BLaER1 treated with 17β-estradiol and CSF1 and Interleukin-3, amounts not matched to agents 10 nM and 100 nM (cell line): ENCODE measurements around the gene DUSP23.

Experiments
- H3K27ac ChIP-seq, 11 experiments: shearing (Covaris generic); formaldehyde crosslinking; 2 replicates each; pipeline ENCODE4 v1.8.1; 2022
- H3K27me3 ChIP-seq, 11 experiments: shearing (Covaris generic); formaldehyde crosslinking; 2 replicates each; pipeline ENCODE4 v1.8.1; 2022
- H3K36me3 ChIP-seq, 11 experiments: shearing (Covaris generic); formaldehyde crosslinking; 2 replicates each; pipeline ENCODE4 v1.8.1; 2022
- H3K4me1 ChIP-seq, 10 experiments: shearing (Covaris generic); formaldehyde crosslinking; 2 replicates each; pipeline ENCODE4 v1.8.1; 2022
- H3K4me2 ChIP-seq, 11 experiments: shearing (Covaris generic); formaldehyde crosslinking; 2 replicates each; pipeline ENCODE4 v1.8.1; 2022
- H3K4me3 ChIP-seq, 10 experiments: shearing (Covaris generic); formaldehyde crosslinking; 2 replicates each; pipeline ENCODE4 v1.8.1; 2022
- H3K9ac ChIP-seq, 11 experiments: shearing (Covaris generic); formaldehyde crosslinking; 2 replicates each; pipeline ENCODE4 v1.8.1; 2022
- H3K9me3 ChIP-seq, 11 experiments: shearing (Covaris generic); formaldehyde crosslinking; replicated peaks in 1 of 11; 2 replicates each; pipeline ENCODE4 v1.8.1; 2022
- H4K20me1 ChIP-seq, 11 experiments: shearing (Covaris generic); formaldehyde crosslinking; 2 replicates each; pipeline ENCODE4 v1.8.1; 2022
- Cebpa-rat ChIP-seq, 11 experiments: shearing (Covaris generic); IDR thresholded peaks; 2 replicates each; pipeline ENCODE4 v1.8.1; 2022

The DUSP23 gene

DNA sequence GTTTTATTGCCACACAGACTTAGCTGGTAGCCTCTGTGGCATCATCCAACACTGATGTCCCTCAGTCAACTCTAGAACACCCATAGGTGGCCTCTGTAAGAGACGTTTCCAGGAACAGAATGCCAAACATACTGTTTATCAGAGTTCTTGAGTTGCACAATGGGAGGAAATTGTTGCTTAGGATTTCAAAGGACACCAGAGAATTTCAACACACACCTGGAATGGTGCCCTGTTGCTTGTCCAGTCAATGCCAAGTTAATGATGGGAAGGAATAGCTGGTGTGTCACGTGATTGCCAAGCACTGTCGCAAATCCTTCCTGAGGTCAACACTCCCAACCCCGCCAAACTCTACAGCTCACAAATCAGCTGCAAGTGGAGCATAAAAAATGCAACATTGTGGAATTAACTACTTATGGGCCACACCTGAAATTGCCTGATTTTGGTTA, 28.6 kb upstream of the DUSP23 start:
- H3K9me3 ChIP-seq, result no peaks in the 10 kb centered on the region
- no peak overlapping the region for H3K4me3 ChIP-seq
- H3K27ac ChIP-seq, result no peak overlapping the region
- peaks cover 0 to 20% (median 7%) of the 10 kb centered on the region in 10 experiments; a peak in 9 of 20 replicates for H3K4me1 ChIP-seq
- H3K4me2 ChIP-seq, result no peak overlapping the region
- no peak for TF ChIP-seq Cebpa-rat (IDR thresholded peaks at IDR 0.05)
- no peak overlapping the region for H3K9ac ChIP-seq
- H4K20me1 ChIP-seq, result no peaks in the 10 kb centered on the region
- no peaks in the 10 kb centered on the region for H3K27me3 ChIP-seq
- H3K36me3 ChIP-seq, result no peaks in the 10 kb centered on the region

DNA sequence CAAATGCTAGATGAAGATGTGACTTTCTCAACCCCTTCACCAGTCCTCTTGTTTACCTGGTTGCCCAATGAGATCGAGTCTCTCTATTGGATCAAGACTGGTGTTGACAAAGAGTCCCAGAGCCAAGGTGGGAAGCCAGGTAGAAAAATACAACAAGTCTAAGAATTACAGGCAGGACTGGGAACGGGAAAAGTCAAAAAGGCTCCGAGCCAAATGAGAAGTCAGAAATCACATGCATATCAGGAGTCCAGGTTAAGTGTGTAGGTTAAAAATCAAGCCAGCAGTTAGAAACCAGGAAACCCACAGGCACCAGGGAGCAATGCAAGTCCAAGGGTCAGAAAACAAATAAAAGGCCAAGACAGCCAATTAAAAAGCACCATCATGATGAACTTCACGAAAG, 27.4 kb upstream of the DUSP23 start:
- Histone ChIP-seq H3K4me3 (no peak overlapping the region), H3K9me3 (no peaks in the 10 kb centered on the region), H3K27ac (no peak overlapping the region), H3K4me1 (peaks cover 0 to 20% (median 7%) of the 10 kb centered on the region in 10 experiments; a peak in 9 of 20 replicates), H3K9ac (no peak overlapping the region), H3K4me2 (no peak overlapping the region), H3K27me3 (no peaks in the 10 kb centered on the region), H3K36me3 (no peaks in the 10 kb centered on the region), H4K20me1 (no peaks in the 10 kb centered on the region)
- TF ChIP-seq Cebpa-rat (IDR thresholded peaks at IDR 0.05), result no peak

DNA sequence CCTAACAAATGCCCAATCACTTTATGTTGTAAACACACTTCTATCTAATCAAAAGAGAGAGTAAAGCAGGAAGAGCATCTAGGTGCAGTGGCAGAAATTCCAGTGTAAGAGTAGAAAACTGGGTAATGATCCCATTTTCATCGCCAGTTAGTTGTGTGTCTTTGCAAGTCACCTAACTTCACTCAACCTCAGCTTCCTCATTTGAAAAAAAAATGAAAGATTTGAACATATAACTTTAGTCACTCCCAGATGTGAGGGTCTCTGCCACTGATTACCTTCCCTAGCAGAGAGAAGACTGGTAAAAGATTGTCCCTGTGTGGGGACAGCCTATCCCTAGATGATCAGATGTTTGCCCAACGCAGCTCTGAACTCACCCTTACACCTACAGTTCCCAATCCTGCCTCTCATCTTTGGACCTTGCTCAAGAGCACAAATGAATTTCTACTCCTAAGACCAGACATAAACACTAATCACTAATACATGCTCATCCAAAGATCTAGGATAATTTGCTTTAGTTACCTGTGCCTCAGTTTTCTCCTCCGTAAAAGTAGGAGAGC, 25.2 kb upstream of the DUSP23 start:
- Histone ChIP-seq H3K9me3 (no peaks in the 10 kb centered on the region), H3K36me3 (no peaks in the 10 kb centered on the region), H3K4me2 (peak overlapping the region in 2 of 11 experiments; percentile 51 to 66; a peak in 2 of 22 replicates), H3K27me3 (no peaks in the 10 kb centered on the region), H4K20me1 (no peaks in the 10 kb centered on the region), H3K27ac (no peak overlapping the region; a peak in 1 of 22 replicates), H3K4me1 (peaks cover 0 to 20% (median 7%) of the 10 kb centered on the region in 10 experiments; a peak in 9 of 20 replicates), H3K9ac (no peak overlapping the region), H3K4me3 (no peak overlapping the region)
- no peak for TF ChIP-seq Cebpa-rat (IDR thresholded peaks at IDR 0.05)

DNA sequence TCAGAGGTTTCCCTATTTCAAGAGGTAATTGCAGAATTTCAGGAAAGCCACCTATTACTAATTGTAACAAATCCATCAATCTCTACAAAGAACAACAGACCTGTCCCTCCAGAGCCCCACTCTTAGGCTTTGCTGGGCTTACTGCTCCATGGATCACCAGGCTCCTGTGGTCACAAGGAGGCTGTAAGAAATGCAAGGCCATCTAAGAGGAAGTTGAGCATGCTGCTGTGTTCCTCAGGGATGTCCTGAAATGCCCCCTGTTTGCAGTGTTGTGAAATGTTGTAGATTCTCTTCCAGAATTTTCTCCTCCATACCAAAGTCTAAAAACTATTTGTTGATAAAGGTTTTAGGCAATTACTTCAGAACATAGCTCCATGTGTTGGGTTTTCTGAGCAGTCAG, 24.4 kb upstream of the DUSP23 start:
- H3K36me3 ChIP-seq, result no peaks in the 10 kb centered on the region
- 0 out of 22 replicates have a peak, but pooled peaks of 1 of the 11 experiments have one; percentile 11 for TF ChIP-seq Cebpa-rat (IDR thresholded peaks at IDR 0.05)
- H3K4me3 ChIP-seq, result no peak overlapping the region
- H3K27me3 ChIP-seq, result no peaks in the 10 kb centered on the region
- H3K4me2 ChIP-seq, result peak overlapping the region in 7 of 11 experiments; percentile 6 to 66 (median 21); a peak in 9 of 22 replicates
- peaks cover 0 to 20% (median 7%) of the 10 kb centered on the region in 10 experiments; a peak in 9 of 20 replicates for H3K4me1 ChIP-seq
- no peaks in the 10 kb centered on the region for H3K9me3 ChIP-seq
- H3K27ac ChIP-seq, result peak overlapping the region in 2 of 11 experiments; percentile 38 to 46; a peak in 2 of 22 replicates
- H3K9ac ChIP-seq, result no peak overlapping the region
- no peaks in the 10 kb centered on the region for H4K20me1 ChIP-seq

DNA sequence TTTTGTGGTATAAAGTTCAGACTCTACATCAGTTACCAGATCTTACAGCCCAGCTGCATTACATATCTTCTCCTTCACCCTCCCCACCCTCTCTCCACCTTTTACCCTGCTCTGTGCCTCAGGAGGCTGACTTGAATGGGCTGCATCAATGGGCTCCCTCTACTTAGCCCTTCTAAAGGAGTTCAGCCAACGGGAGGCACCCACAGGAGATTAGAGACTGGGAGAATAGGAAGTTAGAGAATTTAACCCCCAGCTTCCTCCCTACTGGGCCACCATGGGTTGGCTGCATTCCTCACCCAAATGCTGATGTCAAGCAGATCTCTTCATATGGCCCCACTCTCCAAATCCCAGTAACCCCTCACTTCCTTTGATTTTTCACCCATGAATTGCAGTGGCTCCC, 17.1 kb upstream of the DUSP23 start:
- Histone ChIP-seq H4K20me1 (no peaks in the 10 kb centered on the region), H3K4me3 (no peak overlapping the region), H3K9me3 (0 out of 22 replicates have a peak, but pooled peaks cover 0 to 6% (median 0%) of the 10 kb centered on the region in 11 experiments), H3K36me3 (no peaks in the 10 kb centered on the region), H3K4me2 (no peak overlapping the region), H3K4me1 (no peaks in the 10 kb centered on the region), H3K27ac (no peak overlapping the region), H3K27me3 (no peaks in the 10 kb centered on the region), H3K9ac (no peak overlapping the region)
- no peak for TF ChIP-seq Cebpa-rat (IDR thresholded peaks at IDR 0.05)

DNA sequence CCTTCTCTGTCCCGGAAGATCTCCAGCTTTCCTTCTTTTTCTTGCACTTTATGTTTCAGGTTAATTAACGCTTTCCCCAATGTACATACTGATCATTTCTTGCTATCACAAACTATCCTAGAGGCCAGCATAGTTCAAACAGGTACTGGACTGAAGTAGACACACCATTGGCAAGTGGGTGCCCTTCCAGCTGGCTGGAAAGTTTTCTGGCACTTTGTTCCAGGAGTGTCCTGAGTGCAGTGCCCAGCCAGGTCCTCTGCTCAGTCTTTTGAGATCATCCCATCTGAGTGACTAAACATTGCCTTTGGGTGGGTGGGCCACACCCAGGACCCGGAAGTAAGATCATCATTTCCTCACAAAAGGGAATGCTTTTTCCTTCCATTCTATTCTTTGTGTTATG, 15.0 kb upstream of the DUSP23 start:
- no peaks in the 10 kb centered on the region for H4K20me1 ChIP-seq
- TF ChIP-seq Cebpa-rat (IDR thresholded peaks at IDR 0.05), result no peak
- H3K27me3 ChIP-seq, result no peaks in the 10 kb centered on the region
- no peak overlapping the region for H3K27ac ChIP-seq
- 0 out of 22 replicates have a peak, but pooled peaks cover 0 to 6% (median 0%) of the 10 kb centered on the region in 11 experiments for H3K9me3 ChIP-seq
- H3K4me3 ChIP-seq, result no peak overlapping the region
- no peak overlapping the region for H3K4me2 ChIP-seq
- no peaks in the 10 kb centered on the region for H3K4me1 ChIP-seq
- H3K9ac ChIP-seq, result no peak overlapping the region
- no peaks in the 10 kb centered on the region for H3K36me3 ChIP-seq

DNA sequence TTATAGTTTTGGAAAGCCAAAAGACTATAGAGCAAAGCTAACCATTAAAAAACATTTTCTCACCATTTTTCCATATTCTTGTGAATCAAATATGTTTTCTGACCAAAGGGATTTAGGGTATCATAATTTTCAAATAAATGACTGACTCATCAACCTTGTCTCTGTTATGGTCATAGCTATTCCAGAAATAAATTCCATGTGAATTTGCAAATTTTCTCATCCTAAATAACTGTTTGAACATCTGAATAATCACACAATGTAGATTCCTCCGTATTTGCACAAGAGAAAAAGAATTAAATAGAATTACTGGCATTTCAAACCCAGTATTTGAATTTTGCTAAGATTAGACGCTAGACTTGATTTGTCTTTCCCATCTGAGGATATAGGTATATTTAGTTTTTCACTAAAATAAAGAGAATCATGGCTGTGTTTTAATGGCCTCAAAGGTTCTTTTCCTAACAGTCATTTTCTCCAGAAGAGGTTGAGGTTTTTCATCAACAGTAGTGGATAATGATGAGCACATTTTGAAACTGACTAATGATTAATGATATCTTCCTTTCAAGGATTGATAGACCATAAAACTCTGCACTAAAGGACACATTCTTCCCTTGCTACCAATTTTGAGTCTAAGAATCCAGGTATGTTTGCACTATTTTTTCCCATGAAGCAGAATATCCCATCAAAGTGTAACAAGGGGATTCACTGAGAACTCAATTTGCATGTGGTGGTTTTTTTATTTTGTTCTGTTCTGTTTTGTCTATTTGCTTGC, 9.5 kb upstream of the DUSP23 start:
- H3K27ac ChIP-seq, result no peak overlapping the region
- no peak overlapping the region for H3K9ac ChIP-seq
- 0 out of 22 replicates have a peak, but pooled peaks cover 0 to 6% (median 0%) of the 10 kb centered on the region in 11 experiments for H3K9me3 ChIP-seq
- H3K4me1 ChIP-seq, result no peaks in the 10 kb centered on the region
- H3K27me3 ChIP-seq, result no peaks in the 10 kb centered on the region
- no peaks in the 10 kb centered on the region for H4K20me1 ChIP-seq
- no peak for TF ChIP-seq Cebpa-rat (IDR thresholded peaks at IDR 0.05)
- H3K36me3 ChIP-seq, result no peaks in the 10 kb centered on the region
- H3K4me2 ChIP-seq, result no peak overlapping the region
- no peak overlapping the region for H3K4me3 ChIP-seq

DNA sequence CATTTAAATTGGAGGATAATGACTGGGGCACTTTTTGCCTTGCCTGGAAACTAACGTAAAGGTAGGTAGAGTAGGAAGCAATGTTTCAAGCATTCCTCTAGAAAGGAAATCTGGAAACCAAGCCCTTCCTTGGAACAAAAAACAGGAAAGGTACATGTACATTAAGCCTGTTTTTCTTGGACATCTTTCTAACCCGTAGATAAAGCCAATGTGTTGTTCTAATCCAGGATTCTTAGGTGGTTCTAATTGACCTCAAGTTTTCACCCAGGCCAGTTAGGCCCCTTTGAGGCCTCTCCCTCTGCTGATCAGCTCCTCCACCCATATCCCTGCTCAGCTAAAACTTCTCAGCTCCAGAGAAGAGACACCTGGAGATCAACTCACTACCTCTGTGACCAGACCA, 6.3 kb upstream of the DUSP23 start:
- Histone ChIP-seq H3K9ac (no peak overlapping the region), H3K36me3 (no peaks in the 10 kb centered on the region), H3K9me3 (no peaks in the 10 kb centered on the region), H3K4me1 (peaks cover 0 to 10% (median 0%) of the 10 kb centered on the region in 10 experiments; a peak in 4 of 20 replicates), H3K4me2 (no peak overlapping the region), H3K27me3 (no peaks in the 10 kb centered on the region), H3K4me3 (no peak overlapping the region), H3K27ac (no peak overlapping the region), H4K20me1 (no peaks in the 10 kb centered on the region)
- no peak for TF ChIP-seq Cebpa-rat (IDR thresholded peaks at IDR 0.05)

DNA sequence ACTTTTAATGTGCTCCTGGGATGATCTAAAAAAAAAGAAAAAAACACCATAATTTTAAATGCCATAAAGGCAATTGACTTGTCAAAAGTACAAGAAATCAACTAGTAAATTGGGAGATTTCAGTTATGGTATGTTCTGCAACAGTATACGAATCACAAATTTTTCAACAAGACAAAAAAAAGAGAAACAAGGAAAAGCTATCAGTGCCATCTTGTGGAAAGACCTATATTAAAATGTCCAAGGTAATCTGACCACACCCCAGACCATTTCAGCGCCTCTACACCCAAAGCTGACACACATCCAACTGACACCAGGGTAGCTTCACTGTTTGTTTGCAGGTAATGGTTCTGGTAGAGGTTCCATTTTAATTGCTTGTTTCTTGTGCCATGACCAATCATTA, 5.0 kb upstream of the DUSP23 start:
- no peak for TF ChIP-seq Cebpa-rat (IDR thresholded peaks at IDR 0.05)
- H3K9ac ChIP-seq, result no peak overlapping the region
- peaks cover 0 to 4% (median 3%) of the 10 kb centered on the region in 11 experiments; a peak in 16 of 22 replicates for H3K9me3 ChIP-seq
- peaks cover 0 to 13% (median 0%) of the 10 kb centered on the region in 10 experiments; a peak in 4 of 20 replicates for H3K4me1 ChIP-seq
- H3K27me3 ChIP-seq, result peaks cover 0 to 5% (median 2%) of the 10 kb centered on the region in 11 experiments; a peak in 8 of 22 replicates
- H4K20me1 ChIP-seq, result no peaks in the 10 kb centered on the region
- no peak overlapping the region for H3K27ac ChIP-seq
- H3K4me2 ChIP-seq, result no peak overlapping the region
- no peaks in the 10 kb centered on the region for H3K36me3 ChIP-seq
- H3K4me3 ChIP-seq, result no peak overlapping the region
